Smooth muscle cell (in vitro differentiated cells): Measurements from ENCODE around the gene PCDHA8. TPM values are rescaled to one million over a fixed set of nuclear protein-coding genes. Genes with fewer than 3 reads are reported as not detected.
"Not testable (repeated sequence)": the region's sequence is repeated elsewhere in the genome, so short reads cannot be mapped to it uniquely, and the experiment has no call there.

Experiments
- DNase-seq: peaks from one replicate; lab custom pipeline; 2025; ENCODE audit not compliant: unreplicated experiment; lab: John Stamatoyannopoulos, UW
- H2AFZ ChIP-seq: fragments of 200-600 bp; sonication (generic); 2 replicates; pipeline ENCODE4 v1.6.0; 2016; ENCODE audit warnings: antibody characterized with exemption, low read depth, mild to moderate bottlenecking
- H3F3A ChIP-seq: fragments of 200-600 bp; sonication (generic); 2 replicates; pipeline ENCODE4 v1.6.0; 2017; ENCODE audit warnings: antibody characterized with exemption, low read depth
- H3K27ac ChIP-seq: fragments of 200-600 bp; sonication (generic); 2 replicates; pipeline ENCODE4 v1.5.1; 2016; ENCODE audit warnings: low read depth, mild to moderate bottlenecking
- H3K27me3 ChIP-seq: fragments of 200-600 bp; sonication (generic); 2 replicates; pipeline ENCODE4 v1.6.1; 2016; ENCODE audit warnings: low read depth, mild to moderate bottlenecking
- H3K36me3 ChIP-seq: fragments of 200-600 bp; sonication (generic); 2 replicates; pipeline ENCODE4 v1.5.1; 2016; ENCODE audit warnings: low read depth
- H3K4me1 ChIP-seq: fragments of 200-600 bp; sonication (generic); 2 replicates; pipeline ENCODE4 v1.5.1; 2016; ENCODE audit warnings: low read depth
- H3K4me2 ChIP-seq: fragments of 200-600 bp; sonication (generic); 2 replicates; pipeline ENCODE4 v1.6.0; 2016; ENCODE audit warnings: mild to moderate bottlenecking
- H3K4me3 ChIP-seq: fragments of 200-600 bp; sonication (generic); 2 replicates; pipeline ENCODE4 v1.5.1; 2016; ENCODE audit warnings: mild to moderate bottlenecking
- H3K79me2 ChIP-seq: fragments of 200-600 bp; sonication (generic); 2 replicates; pipeline ENCODE4 v1.6.0; 2016; ENCODE audit warnings: low read depth, mild to moderate bottlenecking
- H3K9ac ChIP-seq: fragments of 200-600 bp; sonication (generic); 2 replicates; pipeline ENCODE4 v1.6.0; 2016; ENCODE audit warnings: low read depth
- H3K9me3 ChIP-seq: fragments of 200-600 bp; sonication (generic); replicated peaks from 2 replicates; pipeline ENCODE4 v1.5.1; 2016; ENCODE audit warnings: low read depth
- H4K20me1 ChIP-seq: fragments of 200-600 bp; sonication (generic); 2 replicates; pipeline ENCODE4 v1.6.0; 2016; ENCODE audit warnings: low read depth
- CTCF ChIP-seq: fragments of 200-600 bp; sonication (generic); IDR thresholded peaks from 2 replicates; pipeline ENCODE4 v1.5.1; 2017; ENCODE audit warnings: borderline replicate concordance, mild to moderate bottlenecking, antibody characterized with exemption; ENCODE audit not compliant: insufficient read depth, poor library complexity, severe bottlenecking
- WGBS: methylation state at CpG from one replicate; pipeline ENCODE4 v1.1.7; 2016; ENCODE audit warnings: low lambda C conversion rate; 5-methylcytosine and 5-hydroxymethylcytosine counted together
- polyA plus RNA-seq: library from polyadenylated mRNA; unstranded; fragments of >200 nt; fragmentation: Nextera tagmentation; extraction: Ambion mirVana; gene quantifications from 2 replicates; pipeline ENCODE4 v1.2.1, GENCODE V29; 2016
- total RNA-seq: library from RNA; depleted of rRNA; stranded (reverse); fragments of >200 nt; gene quantifications from 2 replicates; pipeline ENCODE4 v1.2.3, GENCODE V29; 2014

Gene PCDHA8
- total and polyA plus RNA-seq, 2 experiments from 2014 or later = 0.40 TPM

- no peak overlapping the region for H3K4me3 ChIP-seq
- H3K9me3 ChIP-seq = peaks cover 7% of the 10 kb centered on the region
- H2AFZ ChIP-seq = no peak overlapping the region
- H3K4me2 ChIP-seq = no peak overlapping the region
- H3K27me3 ChIP-seq = no peaks in the 10 kb centered on the region
- H3F3A ChIP-seq = no peaks in the 10 kb centered on the region
- H4K20me1 ChIP-seq = no peaks in the 10 kb centered on the region
- peaks cover 8% of the 10 kb centered on the region for H3K36me3 ChIP-seq
- no peak for TF ChIP-seq CTCF
- H3K27ac ChIP-seq = no peak overlapping the region
- WGBS = 98% methylated on average over 39 of the region's 39 CpGs
- H3K79me2 ChIP-seq = no peaks in the 10 kb centered on the region
- H3K4me1 ChIP-seq = no peaks in the 10 kb centered on the region
- no peak overlapping the region for H3K9ac ChIP-seq
- DNase-seq = no peak
Observed at GRCh38 chr5:140796718-140797095, 44.3 kb upstream of the PCDHA8 start.

GRCh38 chr5:140800816-140801493 lies 40.0 kb upstream of the PCDHA8 start, which contains the start of gene PCDHA3:
TSS of gene PCDHA3 (plus strand) at chr5:140801057.
- H3K79me2 ChIP-seq = no peaks in the 10 kb centered on the region
- H3F3A ChIP-seq = no peaks in the 10 kb centered on the region
- 94% methylated on average over 29 of the region's 29 CpGs for WGBS
- H3K9me3 ChIP-seq = peaks cover 7% of the 10 kb centered on the region
- no peak for DNase-seq
- H3K9ac ChIP-seq = no peak within 1 kb of the TSS
- H2AFZ ChIP-seq = no peak within 1 kb of the TSS
- peaks cover 8% of the 10 kb centered on the region for H3K36me3 ChIP-seq
- H4K20me1 ChIP-seq = no peaks in the 10 kb centered on the region
- H3K4me3 ChIP-seq = no peak within 1 kb of the TSS
- no peaks in the 10 kb centered on the region for H3K27me3 ChIP-seq
- H3K27ac ChIP-seq = no peak within 1 kb of the TSS
- TF ChIP-seq CTCF = no peak
- no peak within 1 kb of the TSS for H3K4me2 ChIP-seq
- no peaks in the 10 kb centered on the region for H3K4me1 ChIP-seq

- no peak for DNase-seq
- peaks cover 7% of the 10 kb centered on the region for H3K9me3 ChIP-seq
- H3K4me2 ChIP-seq = no peak overlapping the region
- no peaks in the 10 kb centered on the region for H3K79me2 ChIP-seq
- TF ChIP-seq CTCF = no peak
- no peak overlapping the region for H3K9ac ChIP-seq
- no peaks in the 10 kb centered on the region for H3K27me3 ChIP-seq
- H3F3A ChIP-seq = no peaks in the 10 kb centered on the region
- H3K4me1 ChIP-seq = no peaks in the 10 kb centered on the region
- no peak overlapping the region for H3K27ac ChIP-seq
- no peaks in the 10 kb centered on the region for H4K20me1 ChIP-seq
- H3K4me3 ChIP-seq = no peak overlapping the region
- no peak overlapping the region for H2AFZ ChIP-seq
- WGBS = 95% methylated on average over 16 of the region's 16 CpGs
- peaks cover 8% of the 10 kb centered on the region for H3K36me3 ChIP-seq
Observed at GRCh38 chr5:140801494-140801841, 39.5 kb upstream of the PCDHA8 start.

- H2AFZ ChIP-seq, DNase-seq, H3K27ac ChIP-seq, H3F3A ChIP-seq, H3K79me2 ChIP-seq, H3K27me3 ChIP-seq, H3K36me3 ChIP-seq, H3K9me3 ChIP-seq, H4K20me1 ChIP-seq, H3K9ac ChIP-seq, H3K4me3 ChIP-seq, H3K4me1 ChIP-seq, H3K4me2 ChIP-seq: not testable (repeated sequence)
- 97% methylated on average over 45 of the region's 45 CpGs for WGBS
Observed at GRCh38 chr5:140802381-140802780, 38.6 kb upstream of the PCDHA8 start.
